K562 (cell line): ENCODE results near the gene GLRX2. TPM values are rescaled to one million over a fixed set of nuclear protein-coding genes. Genes with fewer than 3 reads are reported as not detected.

Source experiments
- ADNP ChIP-seq: fragments of 200-800 bp; sonication (Bioruptor generic); IDR thresholded peaks from 2 replicates; pipeline ENCODE4 v1.6.1; 2016; ENCODE audit warnings: missing genetic modification characterization, missing compliant biosample characterization
- BRF1 ChIP-seq: IDR thresholded peaks from 3 replicates; pipeline ENCODE4 v1.6.1; 2011; ENCODE audit warnings: borderline replicate concordance, mild to moderate bottlenecking; ENCODE audit not compliant: insufficient read length; ENCODE audit errors: extremely low read depth
- CEBPZ ChIP-seq: fragments of 150-350 bp; IDR thresholded peaks from 2 replicates; pipeline ENCODE4 v1.6.1; 2014; ENCODE audit warnings: low read depth, mild to moderate bottlenecking, low read length, borderline replicate concordance
- NR2C1 ChIP-seq, 2 experiments: fragments of 450-650 bp; IDR thresholded peaks; 2 replicates each; pipeline ENCODE4 v1.6.1; 2017; ENCODE audit warnings: mild to moderate bottlenecking in 2 of 2, antibody characterized with exemption in 1 of 2, inconsistent platforms in 1 of 2, missing compliant biosample characterization in 1 of 2, missing genetic modification characterization in 1 of 2
- SMARCA5 ChIP-seq: fragments of 450-650 bp; IDR thresholded peaks from 2 replicates; pipeline ENCODE4 v1.6.1; 2016
- SUPT5H ChIP-seq: fragments of 450-650 bp; IDR thresholded peaks from 2 replicates; pipeline ENCODE4 v1.6.1; 2016
- TEAD4 ChIP-seq, 2 experiments: sonication (generic) in 1 of 2; formaldehyde crosslinking in 1 of 2; IDR thresholded peaks; 2 replicates each; pipeline versions ENCODE4 v1.6.1 to v1.8.0; 2012 to 2022; ENCODE audit warnings: borderline replicate concordance in 1 of 2, inconsistent platforms in 1 of 2, low read length in 1 of 2, mild to moderate bottlenecking in 1 of 2, missing genetic modification reagents in 1 of 2
- U2AF2 ChIP-seq: fragments of 200-400 bp; formaldehyde crosslinking; optimal IDR thresholded peaks from 2 replicates; pipeline ENCODE3; 2017; ENCODE audit warnings: low read depth, mild to moderate bottlenecking, low read length
- VEZF1 ChIP-seq: fragments of 200-800 bp; sonication (Bioruptor generic); IDR thresholded peaks from 2 replicates; pipeline ENCODE4 v1.6.1; 2017; ENCODE audit warnings: missing genetic modification characterization, missing compliant biosample characterization
- ZNF3 ChIP-seq: fragments of 250-450 bp; sonication (Bioruptor Pico); IDR thresholded peaks from 2 replicates; pipeline ENCODE4 v1.5.0; 2021; ENCODE audit warnings: mild to moderate bottlenecking, moderate library complexity
- ZZZ3 ChIP-seq: fragments of 450-650 bp; IDR thresholded peaks from 2 replicates; pipeline ENCODE4 v1.6.1; 2016; ENCODE audit warnings: antibody characterized with exemption, mild to moderate bottlenecking, moderate library complexity
- polyA plus RNA-seq, 8 experiments: library from polyadenylated mRNA; depleted of rRNA in 4 of 8; stranded (reverse) in 5 of 8; unstranded in 3 of 8; fragments of >200 nt; fragmentation: Nextera tagmentation in 2 of 8; fragmentation: Illumina TruSeq in 1 of 8; extraction: Ambion mirVana in 2 of 8; extraction: Trizol in 1 of 8; gene quantifications; 2 replicates each; pipeline versions ENCODE4 v1.2.1 to v1.2.3, GENCODE V29; 2011 to 2014; ENCODE audit warnings: inconsistent platforms in 1 of 8, missing spikeins in 1 of 8
- total RNA-seq, 7 experiments: library from RNA; depleted of rRNA in 6 of 7; stranded (reverse); fragments of >200 nt in 6 of 7; fragmentation: Illumina TruSeq in 2 of 7; extraction: Trizol in 2 of 7; gene quantifications; 2 replicates each; pipeline versions ENCODE4 v1.2.1 to v1.2.3, GENCODE V29; 2011 to 2021; ENCODE audit warnings: low replicate concordance in 1 of 7

GLRX2 gene
- total and polyA plus RNA-seq, 9 of the 15 experiments (the other 6 are each of a cell fraction or from before 2014, with no cell fraction given), result 13.3 to 82.6 (median 55.1) TPM

DNA sequence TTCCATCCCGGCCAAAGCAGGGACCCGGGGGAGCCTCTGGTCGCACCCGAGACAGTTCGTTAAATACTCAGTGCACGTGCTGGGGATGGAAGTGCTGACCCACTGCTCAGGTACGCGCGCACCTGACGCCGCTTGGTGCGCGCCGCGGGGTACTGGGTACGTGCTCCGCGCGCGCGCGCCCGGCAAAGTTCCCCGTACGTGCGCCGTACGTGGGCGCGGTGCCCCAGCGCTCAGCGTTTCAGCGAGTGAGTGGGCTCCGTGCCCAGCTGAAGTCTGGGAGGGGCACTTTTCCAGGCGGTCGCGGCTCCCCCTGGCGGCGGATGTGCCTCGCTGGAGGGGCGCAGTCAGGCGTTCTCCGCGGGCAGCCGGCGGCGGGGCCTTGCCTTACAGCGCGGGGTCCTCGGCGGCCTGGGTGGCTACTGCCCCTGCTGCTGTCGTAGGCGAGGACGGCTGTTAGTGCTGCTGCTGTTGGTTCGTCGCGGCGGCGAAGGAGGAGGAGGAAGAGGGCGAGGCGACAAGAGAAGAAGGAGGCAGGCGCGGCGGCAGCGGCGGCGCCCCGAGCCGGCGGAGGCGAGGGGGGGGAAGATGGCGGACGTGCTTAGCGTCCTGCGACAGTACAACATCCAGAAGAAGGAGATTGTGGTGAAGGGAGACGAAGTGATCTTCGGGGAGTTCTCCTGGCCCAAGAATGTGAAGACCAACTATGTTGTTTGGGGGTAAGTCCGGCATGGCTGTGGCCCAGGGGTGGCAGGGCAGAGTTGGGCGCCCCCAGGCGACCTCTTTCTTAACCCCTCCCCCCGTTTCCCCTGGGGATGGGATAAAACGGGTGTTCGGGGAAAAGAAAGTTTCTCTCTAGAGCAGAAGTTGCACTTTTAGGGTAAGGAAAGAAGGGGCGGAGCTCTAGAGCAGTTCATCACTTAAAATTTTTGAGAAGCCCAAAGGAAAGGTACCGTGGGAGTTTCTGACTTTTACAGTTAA lies 16.7 kb upstream of the GLRX2 start, which contains the start of gene CDC73 (continued):
- no peak for TF ChIP-seq NR2C1 (IDR thresholded peaks at IDR 0.05)
- TF ChIP-seq NR2C1 (tag; IDR thresholded peaks at IDR 0.05), result no peak
- peak; percentile 94 for TF ChIP-seq VEZF1 (CRISPR knock-in tag)
- peak; percentile 66 for TF ChIP-seq SMARCA5
- no peak for TF ChIP-seq ADNP (tag)
- no peak for TF ChIP-seq BRF1
- no peak; the same call in 1 of the 2 replicates for TF ChIP-seq ZZZ3
- TF ChIP-seq U2AF2, result no peak
- no peak for TF ChIP-seq ZNF3
- peak; percentile 34; the same call in 1 of the 2 replicates for TF ChIP-seq TEAD4 (IDR thresholded peaks at IDR 0.05; ENCODE audit: low read length)
- no peak for TF ChIP-seq TEAD4 (CRISPR knock-in tag; IDR thresholded peaks at IDR 0.05; ENCODE audit: borderline replicate concordance)
- TF ChIP-seq SUPT5H, result peak; percentile 99
- no peak for TF ChIP-seq CEBPZ
